ENCODE data around the gene STUM.
"Not testable (repeated sequence)": the region's sequence is repeated elsewhere in the genome, so short reads cannot be mapped to it uniquely, and the experiment has no call there.

STUM gene

DNA sequence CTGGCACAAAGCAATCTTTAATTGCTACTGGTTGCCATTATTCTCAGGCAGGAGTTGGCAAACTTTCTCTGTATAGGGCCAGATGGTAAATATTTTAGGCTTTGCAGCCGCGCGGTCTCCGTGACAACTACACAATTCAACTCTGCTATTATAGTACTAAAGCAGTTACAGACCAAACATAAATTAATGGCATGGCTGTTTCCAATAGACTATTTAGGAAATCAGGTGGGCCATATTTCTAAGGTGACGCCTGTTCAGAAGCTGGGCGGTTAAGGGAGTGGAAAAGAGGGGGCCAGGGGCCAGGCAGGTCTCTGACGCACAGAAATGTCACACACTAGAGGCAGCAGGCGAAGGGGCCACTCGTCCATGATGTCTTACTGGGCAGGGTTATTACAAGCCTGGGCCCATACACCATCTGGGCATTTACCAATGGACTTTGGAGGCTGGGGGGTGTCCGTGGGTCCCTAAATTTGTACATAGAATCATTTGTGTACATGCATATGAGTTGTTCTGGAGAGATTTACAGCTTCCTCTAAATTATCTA lies 80.1 kb downstream of the STUM start:
- DNase-seq: peak; percentile 48

DNA sequence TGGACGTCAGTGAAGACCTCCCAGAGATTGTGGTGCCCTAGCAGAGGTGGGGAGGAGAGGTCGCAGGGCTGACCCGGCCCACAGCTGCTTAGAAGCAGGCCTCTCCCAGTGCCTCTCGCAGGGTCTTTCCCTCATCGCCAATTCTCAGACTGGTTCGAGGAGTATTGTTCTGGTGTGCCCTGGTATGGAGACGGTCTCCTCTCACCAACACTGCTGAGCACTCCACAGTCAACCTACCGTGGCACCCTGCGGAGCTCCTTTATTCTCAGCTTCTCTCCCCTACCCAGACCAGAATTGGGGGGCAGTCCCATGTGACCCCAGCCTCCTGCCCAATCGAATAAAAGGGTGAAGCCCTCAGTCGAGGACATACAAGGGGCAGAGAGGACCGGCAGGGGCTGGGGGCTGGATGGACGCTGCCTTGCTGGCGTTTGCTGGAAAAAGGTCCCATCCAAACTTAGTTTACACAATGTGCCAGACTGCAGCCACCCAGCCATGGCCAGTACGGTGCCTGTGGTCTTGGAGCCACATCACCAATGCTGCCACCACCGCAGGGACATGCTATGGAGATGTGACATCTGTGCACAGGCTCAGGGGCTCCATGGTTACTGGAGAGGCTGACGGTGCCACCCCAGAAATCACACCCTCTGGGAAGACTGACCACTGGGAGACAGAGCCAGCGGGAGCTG lies 80.8 kb downstream of the STUM start:
- no peak for DNase-seq

- DNase-seq: no peak
Measured at GRCh38 chr1:226629896-226630550, 81.5 kb downstream of the STUM start.

- DNase-seq: no peak
Measured at GRCh38 chr1:226630592-226630991, 82.0 kb downstream of the STUM start.

DNA sequence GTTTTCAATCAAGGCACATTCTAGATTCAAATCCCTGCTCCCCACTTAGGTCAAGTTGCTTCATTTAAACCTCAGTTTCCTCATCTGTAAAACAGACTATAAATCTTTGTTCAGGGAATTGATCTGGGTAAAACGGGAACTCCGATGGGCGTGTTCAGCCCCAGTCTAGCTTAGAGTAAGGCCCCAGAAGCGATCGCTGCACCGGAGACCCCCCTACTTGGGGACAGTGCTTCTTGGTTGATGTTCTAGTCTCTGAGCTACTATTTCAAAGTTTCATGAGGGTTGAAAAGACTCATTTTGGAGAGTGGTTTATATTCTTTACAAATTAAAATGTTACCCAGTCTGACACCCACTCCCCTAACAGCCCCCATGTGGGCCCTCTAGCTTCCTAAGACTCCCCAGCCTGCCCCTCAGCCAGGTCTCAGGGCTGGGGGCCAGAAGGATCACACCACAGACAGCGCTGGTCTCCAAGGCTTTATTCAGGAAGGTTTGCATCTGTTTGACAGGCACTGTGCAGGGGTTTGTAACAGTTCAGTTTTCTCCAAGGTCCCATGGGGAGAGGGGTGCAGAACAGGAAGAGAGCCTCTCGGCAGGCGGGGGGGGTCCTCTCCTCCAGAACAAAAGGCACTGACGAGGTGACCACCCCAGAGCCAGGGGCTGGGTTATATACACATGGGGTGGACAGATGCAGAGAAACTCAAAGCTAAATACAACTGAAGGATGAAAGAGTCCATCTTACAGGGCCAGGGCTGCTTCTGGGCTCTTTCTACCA lies 82.9 kb downstream of the STUM start:
- no peak for DNase-seq

DNA sequence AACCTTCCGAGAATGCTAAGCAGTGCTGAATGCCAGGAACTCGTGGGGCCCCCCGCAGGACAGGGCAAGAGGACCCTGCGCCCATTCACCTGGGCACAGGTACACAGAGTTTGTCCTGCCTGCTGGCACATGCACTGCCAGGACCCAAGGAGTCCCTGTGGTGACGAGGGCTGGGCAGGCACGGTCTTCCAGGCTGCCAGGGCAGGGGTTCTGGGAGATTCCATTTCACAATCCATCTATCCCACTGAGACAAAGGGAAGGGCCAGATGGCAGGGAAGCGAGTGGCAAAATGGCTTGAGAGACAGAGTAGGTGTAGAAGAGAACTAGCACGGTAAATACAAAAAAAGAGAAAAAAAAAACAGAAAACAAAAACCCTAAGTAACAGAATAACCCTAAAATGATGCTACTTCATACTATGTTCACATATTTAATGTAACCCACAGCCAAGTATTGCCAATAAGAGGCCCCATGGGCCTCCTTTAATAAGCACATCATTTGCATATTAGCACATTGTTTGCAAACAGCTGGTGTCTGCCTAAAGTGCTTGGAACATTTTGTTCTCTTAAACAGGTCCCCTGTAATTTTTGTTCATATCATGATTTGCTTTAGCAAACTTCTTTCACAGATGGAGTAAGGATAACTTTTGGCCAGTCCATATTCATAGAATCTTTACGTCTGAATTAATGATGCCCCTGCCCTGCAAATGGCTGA lies 83.8 kb downstream of the STUM start:
- DNase-seq: no peak

- DNase-seq: no peak
Measured at GRCh38 chr1:226632922-226633351, 84.4 kb downstream of the STUM start.

- no peak for DNase-seq
Measured at GRCh38 chr1:226633541-226634165, 85.1 kb downstream of the STUM start.

- no peak for DNase-seq
Measured at GRCh38 chr1:226634166-226634588, 85.6 kb downstream of the STUM start.

DNA sequence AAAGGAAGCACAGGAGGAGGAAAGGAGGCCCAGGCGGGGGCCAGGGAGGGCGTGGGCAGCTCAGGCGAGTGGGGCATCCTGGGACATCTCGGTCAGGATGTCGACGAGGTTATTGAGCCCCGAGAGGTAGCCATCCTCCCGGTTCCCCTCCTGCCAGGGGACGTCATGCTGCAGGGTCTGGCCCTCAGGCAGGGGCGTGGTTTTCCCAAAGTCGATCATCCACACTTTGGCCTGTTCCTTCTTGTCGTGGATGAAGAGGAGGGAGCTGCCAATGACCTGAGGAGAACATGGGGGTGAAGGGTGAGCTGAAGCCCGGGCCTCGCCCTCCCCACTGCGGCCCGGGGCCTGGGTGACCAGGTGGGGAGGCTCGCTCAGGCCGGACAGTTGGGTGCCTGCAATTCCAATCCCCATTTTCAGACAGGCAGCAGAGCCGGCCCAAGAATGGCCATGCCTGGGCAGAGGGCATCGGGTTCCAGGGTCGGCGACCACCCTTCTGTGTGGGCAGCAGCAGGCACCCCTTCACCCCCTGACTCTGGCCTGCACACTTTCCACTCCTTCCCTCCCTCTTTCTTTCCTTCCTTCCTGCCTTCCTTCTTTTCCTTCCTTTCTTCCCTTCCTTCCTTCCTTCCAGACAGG lies 86.2 kb downstream of the STUM start:
- DNase-seq: no peak

DNA sequence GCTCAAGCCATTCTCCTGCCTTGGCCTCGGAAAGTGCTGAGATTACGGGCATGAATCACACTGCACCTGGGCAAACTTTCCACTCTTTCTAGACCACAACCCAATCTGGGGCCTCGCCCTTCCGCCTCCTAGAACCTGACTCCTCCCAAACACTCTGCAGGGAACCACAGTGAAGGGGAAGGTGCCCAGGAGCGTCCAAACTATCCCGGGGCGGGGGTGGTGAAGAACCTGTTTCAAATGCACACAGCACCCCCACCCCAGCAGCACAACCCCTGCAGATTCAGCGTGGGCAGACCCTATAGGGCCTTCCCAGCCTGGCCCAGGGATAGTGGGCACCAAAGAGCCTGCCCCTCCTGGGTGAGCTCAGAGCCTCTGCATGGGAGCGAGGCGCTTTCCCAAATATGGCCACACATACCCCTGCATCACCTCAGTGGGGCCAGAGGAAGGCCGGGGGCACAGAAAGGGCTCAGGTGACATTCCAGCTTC lies 86.9 kb downstream of the STUM start:
- no peak for DNase-seq

GRCh38 chr1:226636847-226637096 lies 88.2 kb downstream of the STUM start:
- no peak for DNase-seq

DNA sequence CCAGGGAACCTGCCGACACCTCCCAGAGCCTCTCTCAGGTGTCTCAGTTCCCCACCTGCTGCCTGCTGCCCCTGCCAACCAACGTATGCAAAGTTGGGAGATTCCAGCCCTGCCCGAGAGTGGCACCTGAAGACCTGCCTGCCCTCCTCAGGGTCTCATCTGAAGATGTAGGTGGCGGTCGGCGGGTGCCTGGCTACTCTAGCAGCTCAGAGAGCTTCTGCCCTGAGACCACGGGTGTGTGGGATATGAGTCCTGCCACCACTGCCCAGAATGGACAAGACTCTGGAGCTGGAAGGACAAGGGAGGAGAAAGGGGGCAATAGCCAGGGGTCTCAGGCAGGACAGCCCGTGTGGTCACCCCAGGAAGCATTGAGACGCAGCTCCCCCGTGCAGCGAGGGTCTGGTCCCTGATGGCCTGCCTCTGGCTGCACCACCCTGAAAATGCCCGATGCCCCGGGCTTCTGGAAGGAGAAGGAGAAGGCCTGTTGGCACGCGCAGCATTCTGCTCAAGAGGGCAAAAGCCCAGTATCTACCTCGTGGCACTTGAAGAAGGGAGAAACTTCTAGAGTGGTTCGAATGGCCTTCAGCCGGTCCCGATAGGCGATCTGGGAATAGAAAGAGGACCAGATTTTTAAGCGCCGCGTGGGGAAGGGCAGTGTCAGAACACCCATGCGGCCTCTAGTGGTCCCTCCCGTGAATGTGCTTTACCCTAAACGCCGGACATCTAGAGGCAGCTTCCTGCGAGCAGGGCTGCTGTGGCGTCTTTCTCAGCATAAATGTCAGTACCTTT lies 88.8 kb downstream of the STUM start:
- DNase-seq: no peak

DNA sequence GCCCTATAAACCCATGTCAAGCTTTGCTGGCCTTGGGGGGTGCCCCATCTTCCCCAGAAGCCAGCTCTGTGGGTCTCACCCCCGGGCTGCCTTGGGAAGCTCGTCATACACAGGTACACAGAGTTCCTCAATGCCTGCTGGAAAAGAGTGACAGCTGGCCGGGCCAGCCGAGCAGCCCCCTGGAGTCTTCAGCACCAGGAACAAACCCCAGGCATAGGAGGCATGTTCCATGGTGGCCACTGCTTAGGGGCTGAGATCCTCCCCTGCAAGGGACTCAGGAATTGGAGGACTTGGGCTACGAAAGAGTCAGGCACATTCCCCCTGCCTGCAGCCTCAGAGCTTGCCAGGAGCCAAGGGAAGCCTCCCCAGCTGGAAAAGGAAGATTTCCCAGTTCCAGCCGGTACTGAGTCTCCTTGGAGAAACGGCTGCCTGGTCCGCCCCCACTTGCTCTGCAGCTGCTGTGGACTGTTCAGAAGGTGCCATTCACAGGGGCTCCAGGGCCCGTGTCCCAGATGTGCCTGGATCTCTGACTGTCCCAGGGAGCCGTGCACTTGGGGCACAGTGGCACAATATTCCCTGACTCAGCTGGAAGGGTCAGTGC lies 89.5 kb downstream of the STUM start:
- no peak for DNase-seq

GRCh38 chr1:226638608-226639007 lies 90.0 kb downstream of the STUM start:
- no peak for DNase-seq

DNA sequence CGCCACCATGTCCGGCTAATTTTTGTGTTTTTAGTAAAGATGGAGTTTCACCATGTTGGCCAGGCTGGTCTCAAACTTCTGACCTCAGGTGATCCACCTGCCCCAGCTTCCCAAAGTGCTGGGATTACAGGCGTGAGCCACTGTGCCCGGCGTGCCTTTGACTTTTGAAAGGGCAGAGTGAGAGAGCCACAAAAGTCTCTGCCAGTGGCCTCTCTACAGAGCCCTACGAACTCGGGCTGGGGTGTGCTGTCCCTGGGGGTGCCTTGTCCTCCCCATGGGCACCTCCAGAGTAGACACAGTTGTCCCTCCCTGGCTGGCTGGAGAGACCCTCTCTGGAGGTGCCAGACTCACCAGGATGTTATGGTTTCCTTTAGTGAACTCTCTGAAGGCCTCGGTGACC lies 90.6 kb downstream of the STUM start:
- not testable (repeated sequence) for DNase-seq

GRCh38 chr1:226639631-226640061 lies 91.1 kb downstream of the STUM start:
- no peak for DNase-seq

- DNase-seq: no peak
Measured at GRCh38 chr1:226640321-226641136, 92.0 kb downstream of the STUM start.

GRCh38 chr1:226641671-226642231 lies 93.2 kb downstream of the STUM start:
- no peak for DNase-seq

GRCh38 chr1:226642421-226642820 lies 93.9 kb downstream of the STUM start:
- no peak for DNase-seq
